ENCODE data around the gene TCL1B. TPM values are rescaled to one million over a fixed set of nuclear protein-coding genes. Genes with fewer than 3 reads are reported as not detected.

TCL1B gene
- total RNA-seq, 1 experiment from 2014 or later, result 3.6 TPM

- no CpG with 5 or more reads among the region's 1 CpG for WGBS (ENCODE audit: extremely low coverage, insufficient read length, low lambda C conversion rate)
- Histone ChIP-seq H4K20me1 (ENCODE audit: control insufficient read depth, insufficient read depth, insufficient read length) (no peaks in the 10 kb centered on the region), H2BK15ac (ENCODE audit: low read depth, low read length) (no peak overlapping the region), H3K14ac (ENCODE audit: insufficient read depth, low read length) (no peak overlapping the region), H2AFZ (ENCODE audit: low read length) (no peak overlapping the region), H3K27ac (ENCODE audit: insufficient read length, low read depth, low read length) (no peak overlapping the region), H2BK20ac (ENCODE audit: low read depth, low read length, poor library complexity, severe bottlenecking) (no peak overlapping the region), H3T11ph (ENCODE audit: low read length) (no peak overlapping the region), H3K56ac (ENCODE audit: insufficient read length, low read depth, low read length) (no peak overlapping the region), H3K9ac (ENCODE audit: extremely low read depth, insufficient read length, low read length) (no peak overlapping the region), H2BK120ac (ENCODE audit: low read depth, low read length, poor library complexity, severe bottlenecking) (no peak overlapping the region), H3K79me1 (ENCODE audit: insufficient read depth, low read depth, low read length, poor library complexity, severe bottlenecking) (no peaks in the 10 kb centered on the region), H3K23me2 (ENCODE audit: insufficient read length, low read depth, low read length, poor library complexity, severe bottlenecking) (no peaks in the 10 kb centered on the region), H2AK5ac (ENCODE audit: insufficient read length, low read length) (no peak overlapping the region), H3K4ac (ENCODE audit: low read depth, low read length) (no peak overlapping the region), H3K4me2 (ENCODE audit: insufficient read depth, insufficient read length, low read length) (no peak overlapping the region), H3K23ac (ENCODE audit: insufficient read length, low read depth, low read length) (no peak overlapping the region), H4K8ac (replicated peaks; ENCODE audit: insufficient read length, low read depth, low read length) (no peak overlapping the region), H2BK12ac (ENCODE audit: insufficient read length, low read depth, low read length) (no peak overlapping the region), H3K18ac (ENCODE audit: insufficient read length, low read depth, low read length) (no peak overlapping the region), H3K27me3 (ENCODE audit: insufficient read depth, low read length) (no peaks in the 10 kb centered on the region), H3K79me2 (ENCODE audit: insufficient read depth, low read length) (no peaks in the 10 kb centered on the region), H4K5ac (ENCODE audit: insufficient read length, low read depth, low read length) (no peak overlapping the region), H4K91ac (ENCODE audit: insufficient read length, low read depth, low read length) (no peak overlapping the region), H3K9me3 (ENCODE audit: control insufficient read depth, low read depth, low read length) (no peaks in the 10 kb centered on the region), H3K4me1 (ENCODE audit: insufficient read depth, low read length) (no peaks in the 10 kb centered on the region), H2BK5ac (ENCODE audit: insufficient read length, low read length) (no peak overlapping the region)
- Mint-ChIP-seq H3K4me1 (no peaks in the 10 kb centered on the region), H3K4me3 (no peak overlapping the region), H3K27ac (no peak overlapping the region), H3K36me3 (ENCODE audit: insufficient read depth in 1 of 3, low read depth in 3 of 3) (no peaks in the 10 kb centered on the region), H3K9me3 (no peaks in the 10 kb centered on the region; a peak in 1 of 5 replicates), H3K27me3 (ENCODE audit: low read depth) (peaks cover 48% of the 10 kb centered on the region)
- no peak for TF ChIP-seq CTCF (conservative IDR thresholded peaks at IDR 0.05)
- no peak for DNase-seq
These were observed 53.1 kb downstream of the TCL1B start for GRCh38 chr14:95739356-95739755.
